ENCODE measurements around the gene KLHDC4.
"Not testable (repeated sequence)": the region's sequence is repeated elsewhere in the genome, so short reads cannot be mapped to it uniquely, and the experiment has no call there.

Gene KLHDC4

DNA sequence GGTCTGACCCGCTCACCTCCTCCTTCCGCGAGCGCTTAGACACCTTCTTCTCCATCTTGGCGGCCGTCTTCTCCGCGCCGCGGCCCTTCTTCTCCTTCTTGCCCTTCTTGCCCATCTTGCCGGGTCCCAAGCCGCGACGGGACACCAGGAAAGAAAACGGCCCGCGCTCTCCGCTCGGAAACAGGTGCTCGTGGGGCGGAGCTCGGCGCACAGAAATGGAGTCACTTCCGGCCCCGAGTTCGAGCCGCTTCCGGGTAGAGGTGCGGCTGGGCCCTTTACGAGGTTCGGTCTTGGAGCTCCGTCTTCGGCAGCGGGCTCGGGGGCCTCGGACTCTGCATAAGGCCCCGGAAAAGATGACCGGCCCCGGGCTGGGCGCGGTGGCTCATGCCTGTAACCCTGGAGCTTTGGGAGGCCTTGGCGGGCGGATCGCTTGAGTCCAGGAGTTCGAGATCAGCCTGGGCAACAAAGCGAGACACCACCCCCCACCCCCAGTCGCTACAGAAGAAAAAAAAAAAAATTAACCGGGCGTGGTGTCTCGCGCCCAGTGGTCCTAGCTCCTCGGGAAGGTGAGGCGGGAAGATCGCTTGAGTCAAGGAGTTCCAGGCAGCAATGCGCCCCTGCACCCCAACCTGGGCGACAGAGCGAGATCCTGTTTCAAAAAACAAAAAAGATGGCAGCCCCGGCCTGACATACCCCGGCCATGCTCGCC, at the start of gene KLHDC4:
Gene KLHDC4 (minus strand): TSS at position 211 of the 709 bp plus-strand sequence. CDS start 96 bp downstream, at position 115.
- peak; percentile 83 for DNase-seq (ENCODE audit: low read depth in 2 of 2)

DNA sequence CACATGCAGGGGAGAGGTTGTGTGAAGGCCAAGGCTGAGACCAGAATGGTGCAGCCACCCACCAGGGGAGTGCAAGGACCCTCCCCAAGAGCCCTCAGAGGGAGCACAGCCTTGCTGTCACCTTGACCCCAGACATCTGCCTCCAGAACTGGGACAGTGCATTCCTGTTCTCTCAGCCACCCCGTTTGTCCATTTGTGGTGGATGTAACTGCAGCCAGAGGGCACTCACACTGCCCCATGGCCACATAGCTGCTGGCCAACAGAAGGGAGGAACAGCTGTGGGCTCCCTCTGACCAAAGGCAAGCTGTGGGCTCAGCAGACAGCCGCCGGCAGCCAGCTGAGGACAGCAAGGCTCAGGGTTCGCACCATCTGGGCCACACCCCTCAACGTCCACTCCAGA, 49.8 kb upstream of the KLHDC4 start:
- DNase-seq (ENCODE audit: low read depth in 2 of 2): no peak

DNA sequence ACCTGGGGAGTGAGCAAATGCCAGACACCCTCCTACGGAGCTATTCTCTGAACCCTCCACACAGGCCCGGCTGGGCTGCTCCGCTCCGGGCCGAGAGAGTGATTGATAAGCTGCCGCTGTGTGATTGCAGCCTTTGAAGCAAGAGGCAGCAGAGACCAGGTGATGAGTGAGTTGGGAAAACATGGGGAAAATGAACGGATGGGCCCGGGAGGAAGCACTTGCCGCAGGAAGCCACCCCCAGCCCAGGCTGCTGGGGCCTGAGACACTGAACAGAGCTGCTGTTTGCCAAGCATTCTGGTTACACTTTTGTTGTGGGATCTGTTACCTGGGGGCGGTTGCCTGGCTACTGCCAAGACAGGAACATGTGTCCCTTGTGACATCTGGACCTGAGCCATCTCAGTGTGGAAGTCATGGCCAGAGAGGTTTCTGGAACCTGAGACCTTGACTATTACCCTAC, 46.4 kb upstream of the KLHDC4 start:
- DNase-seq (ENCODE audit: low read depth in 2 of 2): no peak

DNA sequence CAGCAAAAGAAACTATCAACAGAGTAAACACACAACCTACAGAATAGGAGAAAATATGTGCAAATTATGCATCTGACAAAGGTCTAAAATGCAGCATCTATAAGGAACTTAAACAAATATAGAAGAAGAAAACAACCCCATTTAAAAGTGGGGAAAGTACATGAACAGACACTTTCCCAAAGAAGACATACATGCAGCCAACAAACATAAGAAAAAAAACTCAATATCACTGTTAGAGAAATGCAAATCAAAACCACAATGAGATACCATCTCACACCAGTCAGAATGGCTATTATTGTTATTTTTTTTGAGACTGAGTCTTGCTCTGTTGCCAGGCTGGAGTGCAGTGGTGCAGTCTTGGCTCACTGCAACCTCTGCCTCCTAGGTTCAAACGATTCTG, 45.7 kb upstream of the KLHDC4 start:
- not testable (repeated sequence) for DNase-seq (ENCODE audit: low read depth in 2 of 2)

DNA sequence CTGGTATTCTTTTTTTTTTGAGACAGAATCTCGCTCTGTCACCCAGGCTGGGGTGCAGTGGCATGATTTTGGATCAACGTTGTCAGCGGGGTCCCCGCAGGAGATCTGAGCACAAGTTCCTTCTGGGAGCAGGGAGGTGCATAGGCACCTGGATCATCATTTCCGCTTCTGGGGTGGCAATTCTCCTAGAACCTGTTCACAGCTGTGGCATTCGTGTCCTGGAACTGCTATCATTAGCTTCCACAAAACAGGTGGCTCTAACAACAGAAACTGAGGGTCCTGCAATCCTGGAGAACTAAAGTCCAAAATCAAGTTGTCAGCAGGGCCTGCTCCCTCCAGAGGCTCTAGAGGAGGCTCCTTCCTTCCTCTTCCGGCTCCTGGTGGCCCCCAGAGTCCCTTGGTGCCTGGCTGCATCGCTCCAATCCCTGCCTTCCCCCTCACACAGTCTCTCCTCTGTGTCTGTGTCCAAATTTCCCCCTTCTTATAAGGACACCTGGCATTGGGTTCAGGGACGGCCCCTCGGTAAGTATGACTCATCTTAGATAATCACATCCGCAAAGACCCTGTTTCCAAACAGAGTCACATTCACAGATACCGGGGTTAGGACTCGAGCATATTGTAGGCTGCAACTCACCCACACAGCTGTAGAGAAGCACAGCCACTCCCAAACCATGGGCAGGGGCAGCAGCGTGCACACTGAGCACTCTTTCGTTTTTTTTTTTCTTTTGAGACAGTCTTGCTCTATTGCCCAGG, 43.5 kb upstream of the KLHDC4 start:
- no peak for DNase-seq (ENCODE audit: low read depth in 2 of 2)

DNA sequence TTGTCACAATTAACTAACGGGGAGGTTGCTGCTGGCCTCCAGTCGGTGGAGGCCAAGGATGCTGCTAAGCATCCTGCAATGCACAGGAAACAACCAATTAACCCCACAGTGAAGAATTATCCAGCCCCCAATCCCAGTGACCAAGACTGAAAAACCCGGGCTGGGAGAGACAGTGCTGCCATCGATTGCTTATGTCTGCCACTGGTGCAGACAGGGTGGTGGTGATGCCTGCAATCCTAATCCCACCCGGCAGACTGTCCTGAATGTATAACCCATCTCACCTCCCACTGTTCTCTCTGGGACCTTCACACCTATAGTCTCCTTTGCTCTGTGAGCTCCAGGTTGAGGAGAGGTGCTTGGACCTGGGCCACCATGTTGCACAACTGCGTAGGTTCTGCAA, 42.3 kb upstream of the KLHDC4 start:
- no peak for DNase-seq (ENCODE audit: low read depth in 2 of 2)

DNA sequence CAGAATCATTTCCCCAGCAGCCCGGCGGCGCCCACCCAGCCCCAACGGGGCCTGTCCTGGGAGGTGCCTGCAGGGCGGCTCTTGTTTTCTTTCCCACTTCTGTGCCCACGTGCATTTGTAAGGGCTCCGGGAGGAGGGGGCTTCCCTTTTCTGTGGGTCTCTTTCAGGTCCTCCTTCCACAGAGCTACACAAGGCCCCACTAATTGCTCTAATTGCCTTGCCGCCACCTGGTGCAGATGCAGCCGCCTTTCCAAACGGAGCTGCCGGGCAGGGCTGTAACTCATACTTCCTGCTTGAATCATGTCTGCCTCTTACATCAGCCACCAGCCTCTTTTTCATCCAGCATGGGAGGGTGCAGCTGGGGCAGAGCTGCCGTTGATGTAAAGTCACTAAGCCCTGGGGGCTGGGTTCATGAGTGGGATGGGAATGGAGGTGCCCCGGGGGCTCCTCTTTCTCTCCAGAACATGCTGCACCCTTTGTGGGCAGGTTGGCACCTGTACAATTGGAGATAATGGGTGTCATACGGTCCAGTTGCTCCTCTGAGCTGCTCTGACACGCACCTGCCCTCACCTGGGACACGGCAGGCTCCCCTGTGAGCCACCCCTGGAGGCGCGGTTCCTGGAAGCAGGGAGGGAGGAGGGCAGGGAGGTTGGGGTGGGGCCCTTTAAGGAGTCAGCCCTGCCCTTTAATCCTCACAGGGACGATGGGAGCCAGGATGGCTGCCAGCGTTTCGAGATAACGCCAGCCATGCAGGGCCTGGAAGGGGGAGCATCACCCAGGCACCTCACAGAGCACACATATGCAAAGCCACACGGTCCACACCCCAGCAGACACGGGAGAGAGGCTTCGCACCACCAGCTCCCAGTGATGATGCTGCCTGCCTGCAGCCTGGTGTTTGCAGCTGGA, 41.1 kb upstream of the KLHDC4 start:
- peak in 1 of 2 experiments; percentile 37 for DNase-seq (ENCODE audit: low read depth in 2 of 2)

DNA sequence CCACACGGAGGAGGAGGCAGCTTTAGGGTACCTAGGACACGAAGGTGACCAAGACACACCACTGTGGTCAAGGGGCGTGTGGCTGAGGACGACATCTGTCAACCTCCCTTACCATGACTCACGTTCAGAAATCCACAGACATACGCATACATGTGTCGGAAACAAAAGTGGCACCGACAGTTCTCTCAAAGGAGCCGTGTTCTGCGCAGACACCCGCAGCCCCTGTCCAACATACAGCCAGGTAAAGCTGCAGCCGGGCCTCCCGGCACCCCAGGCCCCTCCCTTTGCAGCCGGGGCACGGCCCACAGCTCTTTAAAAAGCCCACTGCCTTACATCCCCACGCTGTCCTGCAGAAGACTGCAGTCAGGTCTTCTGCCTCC, 40.5 kb upstream of the KLHDC4 start:
- DNase-seq (ENCODE audit: low read depth in 2 of 2): no peak

DNA sequence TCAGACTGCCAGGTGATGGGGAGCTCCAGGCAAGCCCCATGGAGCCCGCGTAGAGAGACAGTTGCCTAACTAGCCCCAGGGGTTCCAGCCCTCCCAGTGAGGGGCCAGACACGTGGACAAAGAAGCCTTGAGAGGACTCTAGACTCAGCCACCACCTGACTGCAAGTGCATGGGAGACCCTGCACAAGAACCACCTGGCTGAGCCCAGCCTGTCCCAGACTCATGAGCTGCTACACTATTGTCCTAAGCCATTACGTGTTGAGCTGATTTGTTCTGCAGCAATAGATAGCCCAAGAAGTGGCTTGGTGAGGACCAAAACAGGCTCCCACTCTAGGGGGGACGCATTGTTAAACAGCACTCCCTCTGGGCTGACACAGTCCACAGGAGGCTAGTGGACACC, 37.6 kb upstream of the KLHDC4 start:
- no peak for DNase-seq (ENCODE audit: low read depth in 2 of 2)

DNA sequence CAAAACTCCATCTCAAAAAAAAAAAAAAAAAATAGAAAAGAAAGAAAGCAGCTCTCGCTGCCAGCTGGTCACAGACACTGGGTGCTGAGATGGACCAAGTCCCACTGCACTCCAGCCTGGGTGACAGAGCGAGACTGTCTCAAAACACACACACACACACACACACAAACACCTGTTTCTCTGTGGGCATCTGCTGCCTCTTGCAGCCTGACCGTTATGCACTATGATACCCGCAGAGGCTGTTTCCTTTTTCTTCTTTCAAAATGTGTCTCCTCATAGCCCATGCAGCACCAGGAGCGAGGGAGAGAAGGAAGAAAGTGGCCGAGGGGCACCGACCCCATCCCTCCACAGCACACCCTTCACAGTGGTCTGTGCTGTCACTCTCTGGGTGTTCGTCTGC, 36.9 kb upstream of the KLHDC4 start:
- no peak for DNase-seq (ENCODE audit: low read depth in 2 of 2)

DNA sequence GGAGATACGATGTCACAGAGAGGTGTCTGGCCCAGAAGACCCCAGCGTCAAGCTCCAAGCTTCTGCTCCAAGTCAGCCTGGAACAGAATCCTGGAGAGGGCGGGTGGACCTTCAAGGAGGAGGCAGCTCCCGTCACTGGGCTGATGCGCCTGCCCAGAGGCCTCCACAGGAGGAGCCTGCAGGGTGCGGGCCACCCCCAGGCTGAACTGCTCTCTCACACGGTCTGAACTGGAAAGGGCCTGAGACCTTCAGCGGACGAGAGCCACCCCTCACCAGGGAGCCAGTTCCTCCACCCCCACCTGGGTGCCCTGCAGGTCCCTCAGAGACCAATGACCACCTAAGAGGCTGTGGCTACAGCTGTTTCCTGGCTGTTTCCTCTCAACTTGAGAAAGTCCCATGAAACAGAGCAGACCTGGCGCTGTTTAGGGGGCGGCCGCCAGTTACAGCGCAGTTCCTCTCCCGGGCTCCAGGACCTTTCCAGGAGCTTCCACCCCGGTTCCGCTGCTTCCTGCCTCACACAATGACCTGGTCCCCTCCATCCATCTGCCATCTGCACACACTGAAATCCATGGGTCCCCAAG, 36.0 kb upstream of the KLHDC4 start:
- DNase-seq (ENCODE audit: low read depth in 2 of 2): no peak

DNA sequence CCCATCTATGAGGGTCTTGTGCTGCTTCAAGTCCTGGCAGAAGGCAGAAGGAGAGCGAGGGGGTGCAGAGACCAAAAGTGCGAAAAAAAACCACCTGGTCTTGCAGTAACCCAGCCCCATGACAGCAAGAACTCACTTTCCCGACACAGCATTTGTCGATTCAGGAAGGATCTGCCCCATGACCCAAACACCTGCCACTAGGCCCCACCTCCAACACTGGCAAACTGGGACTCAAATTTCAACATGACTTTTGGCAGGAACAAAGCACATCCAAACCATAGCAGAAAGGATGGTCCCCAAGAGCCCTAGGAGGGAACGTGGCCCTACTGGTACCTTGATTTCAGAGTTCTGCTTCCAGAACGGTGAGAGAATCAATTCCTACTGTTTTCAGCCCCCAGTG, 34.7 kb upstream of the KLHDC4 start:
- no peak for DNase-seq (ENCODE audit: low read depth in 2 of 2)

DNA sequence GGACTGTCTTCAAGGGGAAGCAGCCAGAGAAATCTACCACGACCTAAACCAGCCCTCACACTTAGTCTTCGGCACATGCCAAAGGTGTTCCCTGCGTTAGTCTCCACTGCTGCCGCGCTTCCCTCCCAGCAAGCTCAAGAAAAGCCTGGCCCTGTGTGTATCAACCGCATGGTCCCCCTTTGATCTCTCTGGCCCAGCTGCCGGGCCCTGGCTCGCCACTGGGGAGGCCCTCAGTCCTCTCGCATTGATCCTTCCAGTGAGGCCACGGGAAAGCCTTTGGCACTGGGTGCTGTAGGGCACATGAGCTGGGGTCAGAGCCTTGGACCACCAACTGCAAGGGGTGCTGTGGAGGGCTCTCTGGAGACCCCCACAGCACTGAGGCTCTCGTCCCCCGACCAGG, 29.6 kb upstream of the KLHDC4 start:
- no peak for DNase-seq (ENCODE audit: low read depth in 2 of 2)

DNA sequence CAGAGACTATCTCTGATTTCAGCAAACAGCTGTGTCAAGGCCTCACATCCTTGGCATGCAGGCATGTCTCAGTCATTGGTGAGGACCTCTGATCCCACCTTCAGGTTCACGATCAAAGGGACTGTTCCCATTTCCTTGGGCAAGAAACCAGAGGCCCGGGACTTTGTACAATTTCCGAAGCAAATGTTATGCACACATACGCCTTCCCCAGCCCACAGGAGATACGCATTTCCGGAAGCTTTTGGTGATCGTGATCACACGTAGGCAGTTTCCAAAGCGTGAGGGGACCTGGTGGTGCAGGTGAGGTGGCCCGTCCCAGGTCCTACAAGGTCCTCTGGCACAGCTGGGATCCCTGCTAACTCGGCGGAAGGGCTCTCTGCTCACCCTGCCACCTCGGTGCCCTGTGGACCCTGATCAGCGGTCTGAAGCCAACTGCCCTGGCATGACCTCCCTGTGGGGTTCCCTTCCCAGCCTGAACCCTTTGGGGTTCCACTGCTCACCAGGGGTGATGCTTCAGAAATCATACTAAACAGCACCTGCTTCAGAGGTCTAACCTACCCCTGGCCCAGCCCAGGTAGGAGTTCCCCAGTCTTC, 28.8 kb upstream of the KLHDC4 start:
- DNase-seq (ENCODE audit: low read depth in 2 of 2): no peak

DNA sequence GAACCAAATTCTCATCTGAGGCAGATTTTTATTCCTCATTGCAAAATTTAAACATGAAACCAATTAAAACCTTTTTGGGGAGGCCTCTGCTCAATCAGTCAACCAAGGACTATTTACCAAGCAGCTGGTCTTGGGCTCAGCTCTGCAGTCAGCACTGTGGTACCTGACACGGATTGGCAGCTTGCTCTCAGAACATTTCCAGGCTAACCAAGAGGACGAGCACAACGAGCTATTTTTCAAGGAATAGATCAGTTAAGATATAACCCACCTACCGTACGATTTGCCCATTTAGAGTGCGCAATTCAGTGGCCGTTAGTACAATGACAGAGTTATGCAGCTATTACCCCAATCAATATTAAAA, 26.4 kb upstream of the KLHDC4 start:
- DNase-seq (ENCODE audit: low read depth in 2 of 2): no peak

DNA sequence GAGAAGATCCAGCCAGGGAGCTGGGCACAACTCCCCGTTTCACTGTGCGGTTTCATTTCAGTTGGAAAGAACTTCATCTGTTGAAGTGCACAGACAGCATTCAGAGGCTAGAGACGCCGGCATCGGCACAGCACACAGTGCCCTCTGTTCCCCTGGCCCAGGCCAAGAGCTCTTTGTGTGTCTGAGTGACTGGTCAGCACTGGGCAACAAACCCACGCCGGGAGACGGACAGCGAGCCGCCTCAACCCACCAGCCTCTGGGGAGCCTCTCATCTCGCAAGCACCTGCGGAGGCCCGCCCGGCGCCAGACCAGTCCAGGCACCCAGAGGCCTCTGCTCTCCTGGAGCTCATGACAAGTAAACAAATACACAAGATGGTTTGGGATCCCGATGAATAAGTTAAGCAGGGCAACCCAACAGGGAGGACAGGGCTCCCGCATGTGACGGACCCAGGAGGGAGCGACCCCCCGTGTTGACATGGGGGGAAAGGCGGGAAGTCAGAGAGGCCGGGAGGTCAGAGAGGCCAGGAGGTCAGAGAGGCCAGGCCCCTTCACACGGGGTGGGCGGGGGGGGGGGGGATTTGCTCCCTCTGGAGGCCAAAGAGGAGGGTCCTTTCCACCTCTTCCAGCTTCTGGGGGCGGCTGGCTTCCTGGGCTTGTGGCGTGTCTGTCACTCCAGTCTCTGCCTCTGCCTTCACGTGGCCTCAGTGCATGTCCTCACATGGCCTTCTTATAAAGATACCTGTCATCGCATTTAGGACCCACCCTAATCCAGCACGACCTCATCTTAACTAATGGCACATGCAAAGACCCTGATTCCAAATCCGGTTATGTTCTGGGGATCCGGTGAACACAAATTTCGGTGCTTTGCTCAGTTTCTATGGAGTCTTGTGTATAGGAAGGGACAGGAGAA, 25.8 kb upstream of the KLHDC4 start:
- no peak for DNase-seq (ENCODE audit: low read depth in 2 of 2)

DNA sequence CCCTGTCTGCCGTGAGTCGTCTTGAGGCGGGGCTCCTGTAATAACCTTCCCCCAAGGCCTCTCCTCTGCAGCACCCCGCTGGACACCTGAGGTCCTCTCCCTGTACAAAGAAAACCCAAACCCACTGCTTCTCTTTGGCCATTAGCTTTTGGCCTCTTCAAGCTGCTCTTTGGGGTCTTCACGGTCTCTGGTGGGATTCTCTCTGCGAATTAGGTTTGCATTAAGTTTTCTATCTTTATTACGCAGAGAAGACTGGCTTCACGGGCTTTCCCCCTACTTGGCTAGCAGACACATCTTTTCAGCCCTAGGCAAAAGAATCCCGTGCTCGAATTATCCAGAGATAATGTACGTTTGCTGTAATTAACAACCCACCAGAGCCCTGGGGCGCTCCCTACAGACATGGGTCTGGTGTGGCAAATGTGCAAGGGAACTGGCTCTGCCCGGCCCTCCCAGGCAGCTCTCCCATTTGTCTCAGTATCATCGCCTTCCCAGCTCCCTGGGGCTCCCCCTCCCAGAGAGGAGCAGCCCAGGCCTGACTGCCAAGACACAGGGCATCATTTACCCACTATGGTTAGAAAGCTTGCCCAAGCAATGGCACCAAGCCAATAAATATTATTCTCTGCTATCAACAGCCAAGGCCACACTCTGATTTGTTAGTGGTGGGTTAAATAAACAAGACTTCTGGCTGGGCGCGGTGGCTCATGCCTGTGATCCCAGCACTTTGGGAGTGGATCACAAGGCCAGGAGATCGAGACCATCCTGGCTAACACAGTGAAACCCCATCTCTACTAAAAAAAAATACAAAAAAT, 24.7 kb upstream of the KLHDC4 start:
- DNase-seq (ENCODE audit: low read depth in 2 of 2): no peak

DNA sequence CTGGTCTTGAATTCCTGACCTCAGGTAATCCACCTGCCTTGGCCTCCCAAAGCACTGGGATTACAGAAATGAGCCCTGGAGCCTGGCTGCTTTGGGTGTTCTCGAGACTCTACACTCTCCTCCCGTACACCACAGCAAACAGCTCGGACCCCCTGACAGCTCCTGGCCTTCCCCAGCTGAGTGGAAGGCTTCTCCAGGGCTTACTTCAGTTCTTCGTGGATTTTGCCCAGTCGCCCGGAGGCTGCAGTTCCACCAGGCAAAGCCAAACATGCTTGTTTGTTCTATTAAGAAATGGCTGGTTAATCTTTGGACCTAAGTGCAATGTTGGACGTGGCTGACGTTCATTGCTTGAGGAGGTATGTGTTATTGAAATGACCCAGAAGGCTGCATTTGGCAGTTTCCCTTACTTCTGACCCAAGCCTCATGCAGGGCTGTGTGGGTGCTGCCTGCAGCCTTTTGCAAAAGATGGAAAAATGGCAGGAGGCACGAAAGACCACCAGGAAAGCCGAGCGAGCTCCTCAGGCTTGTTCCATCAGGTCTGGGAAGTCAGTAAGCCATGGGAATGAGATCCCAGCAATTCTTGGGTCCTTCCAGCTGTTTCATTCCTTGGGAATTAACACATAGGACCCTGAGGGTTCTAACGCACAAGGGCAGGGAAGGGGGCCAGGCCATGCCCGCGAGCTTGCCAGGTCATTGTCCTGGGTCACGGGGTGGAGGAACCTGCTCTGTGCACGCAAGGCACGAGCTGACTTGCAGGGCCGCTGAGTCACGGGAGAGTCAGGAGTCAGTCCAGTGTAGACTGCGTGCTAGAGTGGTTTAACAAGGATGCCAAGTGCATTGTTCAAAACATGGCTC, 23.9 kb upstream of the KLHDC4 start:
- DNase-seq (ENCODE audit: low read depth in 2 of 2): no peak
